Gastrocnemius medialis (tissue), 4 donors: ENCODE results near the gene GPC6.

Source experiments
- CTCF ChIP-seq, 5 experiments: fragments of 450-650 bp in 3 of 5; fragments of 200-600 bp in 2 of 5; sonication (generic) in 2 of 5; IDR thresholded peaks in 4 of 5; conservative IDR thresholded peaks in 1 of 5; 1 replicate in 4 of 5; 2 replicates in 1 of 5; pipeline ENCODE4 v1.5.1; 2016 to 2019; ENCODE audit warnings: antibody characterized with exemption in 5 of 5, mild to moderate bottlenecking in 3 of 5, moderate library complexity in 3 of 5
- POLR2A ChIP-seq, 2 donors: fragments of 450-650 bp; IDR thresholded peaks; one replicate each; pipeline ENCODE4 v1.6.1; 2017; ENCODE audit warnings: antibody characterized with exemption in 2 of 2, mild to moderate bottlenecking in 2 of 2, moderate library complexity in 2 of 2

- TF ChIP-seq CTCF (IDR thresholded peaks at IDR 0.05 in 4 of 5, conservative IDR thresholded peaks at IDR 0.05 in 1 of 5) = no peak
- TF ChIP-seq POLR2A (IDR thresholded peaks at IDR 0.05) = no peak
These were observed 398.9 kb downstream of the GPC6 start for GRCh38 chr13:93625536-93625935.
